HepG2 (cell line): Measurements from ENCODE around the gene MYO3B. TPM values are rescaled to one million over a fixed set of nuclear protein-coding genes. Genes with fewer than 3 reads are reported as not detected.

Experiments
- CCDC6 ChIP-seq: sonication (generic); formaldehyde crosslinking; IDR thresholded peaks from 2 replicates; pipeline ENCODE4 v1.8.1; 2022; ENCODE audit warnings: mild to moderate bottlenecking, missing genetic modification reagents, moderate library complexity
- ELF3 ChIP-seq: IDR thresholded peaks from 2 replicates; pipeline ENCODE4 v1.6.1; 2016; ENCODE audit warnings: missing genetic modification reagents, missing compliant biosample characterization
- IKZF4 ChIP-seq: sonication (generic); formaldehyde crosslinking; IDR thresholded peaks from 2 replicates; pipeline ENCODE4 v1.5.1; 2020; ENCODE audit warnings: borderline replicate concordance, mild to moderate bottlenecking, low read depth, missing genetic modification reagents; ENCODE audit errors: not compliant biosample characterization
- IRF2 ChIP-seq: IDR thresholded peaks from 2 replicates; pipeline ENCODE4 v1.6.1; 2018; ENCODE audit warnings: missing genetic modification reagents, missing compliant biosample characterization
- JUND ChIP-seq: sonication (generic); formaldehyde crosslinking; IDR thresholded peaks from 2 replicates; pipeline ENCODE4 v1.8.0; 2022; ENCODE audit warnings: mild to moderate bottlenecking, missing genetic modification reagents
- KAT8 ChIP-seq: IDR thresholded peaks from 2 replicates; pipeline ENCODE4 v1.6.1; 2016; ENCODE audit warnings: missing genetic modification reagents, missing compliant biosample characterization
- KLF15 ChIP-seq: sonication (generic); formaldehyde crosslinking; IDR thresholded peaks from 2 replicates; pipeline ENCODE4 v1.8.1; 2023; ENCODE audit warnings: borderline replicate concordance, mild to moderate bottlenecking, inconsistent platforms, missing genetic modification reagents, mixed read lengths
- MAFK ChIP-seq, 2 experiments: IDR thresholded peaks in 1 of 2; conservative IDR thresholded peaks in 1 of 2; 2 replicates each; pipeline ENCODE4 v1.6.1; 2011; ENCODE audit warnings: improper control_type of control experiment in 2 of 2, low read length in 2 of 2
- MAX ChIP-seq: IDR thresholded peaks from 2 replicates; pipeline ENCODE4 v1.6.1; 2012; ENCODE audit warnings: inconsistent platforms
- NFE2 ChIP-seq: sonication (generic); formaldehyde crosslinking; IDR thresholded peaks from 2 replicates; pipeline ENCODE4 v1.4.0; 2020; ENCODE audit warnings: missing genetic modification reagents
- NKX3-1 ChIP-seq: sonication (generic); formaldehyde crosslinking; IDR thresholded peaks from 2 replicates; pipeline ENCODE4 v1.5.0; 2020; ENCODE audit warnings: missing genetic modification reagents
- PHF21A ChIP-seq: sonication (generic); formaldehyde crosslinking; IDR thresholded peaks from 2 replicates; pipeline ENCODE4 v1.5.0; 2020; ENCODE audit warnings: mild to moderate bottlenecking, missing genetic modification reagents
- SOX6 ChIP-seq, 2 experiments: fragments of 450-650 bp in 1 of 2; sonication (generic) in 1 of 2; formaldehyde crosslinking in 1 of 2; IDR thresholded peaks; 2 replicates each; pipeline versions ENCODE4 v1.4.0 to v1.6.1; 2017 to 2020; ENCODE audit warnings: antibody characterized with exemption in 1 of 2, mild to moderate bottlenecking in 1 of 2, missing genetic modification reagents in 1 of 2
- TFAP4 ChIP-seq: sonication (generic); IDR thresholded peaks from 2 replicates; pipeline ENCODE4 v1.6.1; 2016; ENCODE audit warnings: low read depth, borderline replicate concordance
- THAP11 ChIP-seq: IDR thresholded peaks from 2 replicates; pipeline ENCODE4 v1.6.1; 2016; ENCODE audit warnings: missing biosample characterization, missing genetic modification reagents
- U2AF1 ChIP-seq: fragments of 200-400 bp; formaldehyde crosslinking; optimal IDR thresholded peaks from 2 replicates; pipeline ENCODE3; 2017; ENCODE audit warnings: mild to moderate bottlenecking, low read depth, low read length
- ZBTB21 ChIP-seq: sonication (generic); formaldehyde crosslinking; IDR thresholded peaks from 2 replicates; pipeline ENCODE4 v1.4.0; 2020; ENCODE audit warnings: missing genetic modification reagents
- ZNF207 ChIP-seq: fragments of 450-650 bp; IDR thresholded peaks from 2 replicates; pipeline ENCODE4 v1.6.1; 2016; ENCODE audit warnings: antibody characterized with exemption, borderline replicate concordance
- ZNF414 ChIP-seq: sonication (generic); formaldehyde crosslinking; IDR thresholded peaks from 2 replicates; pipeline ENCODE4 v1.5.0; 2020; ENCODE audit warnings: missing genetic modification reagents
- ZNF468 ChIP-seq: sonication (generic); formaldehyde crosslinking; IDR thresholded peaks from 2 replicates; pipeline ENCODE4 v1.8.0; 2022; ENCODE audit warnings: mild to moderate bottlenecking, moderate library complexity, missing genetic modification reagents
- ZNF580 ChIP-seq: IDR thresholded peaks from 2 replicates; pipeline ENCODE4 v1.6.1; 2016; ENCODE audit warnings: low read depth, borderline replicate concordance
- ZNF850 ChIP-seq: sonication (generic); formaldehyde crosslinking; conservative IDR thresholded peaks from 2 replicates; pipeline ENCODE4 v1.9.0; 2021; ENCODE audit warnings: mild to moderate bottlenecking, missing genetic modification reagents
- polyA plus RNA-seq, 8 experiments: library from polyadenylated mRNA; depleted of rRNA in 3 of 8; stranded (reverse) in 7 of 8; unstranded in 1 of 8; fragments of >200 nt; fragmentation: Illumina TruSeq in 4 of 8; extraction: Trizol in 4 of 8; gene quantifications; 2 replicates each; pipeline versions ENCODE4 v1.2.1 to v1.2.3, GENCODE V29; 2011 to 2016; ENCODE audit warnings: low read depth in 4 of 8, missing spikeins in 1 of 8, mixed read lengths in 1 of 8; ENCODE audit not compliant: insufficient read depth in 1 of 8
- total RNA-seq, 5 experiments: library from RNA; depleted of rRNA; stranded (reverse); fragments of >200 nt; fragmentation: Illumina TruSeq; extraction: Trizol; gene quantifications; 2 replicates each; pipeline ENCODE4 v1.2.3, GENCODE V29; 2016; ENCODE audit warnings: low read depth in 1 of 5
- TF ChIP-seq, protein P1 (sequence below): sonication (generic); formaldehyde crosslinking; IDR thresholded peaks from 2 replicates; pipeline ENCODE4 v1.5.1; 2020; ENCODE audit warnings: mild to moderate bottlenecking, moderate library complexity, missing genetic modification reagents
- TF ChIP-seq, protein P2 (sequence below): sonication (generic); formaldehyde crosslinking; conservative IDR thresholded peaks from 2 replicates; pipeline ENCODE4 v1.5.0; 2020; ENCODE audit warnings: missing genetic modification reagents
- TF ChIP-seq, protein P3 (sequence below): IDR thresholded peaks from 2 replicates; pipeline ENCODE4 v1.6.1; 2018; ENCODE audit warnings: missing genetic modification reagents

Gene MYO3B
- total and polyA plus RNA-seq, 2 of the 13 experiments (the other 11 are each of a cell fraction or from before 2014, with no cell fraction given) = 0.01 TPM; not detected in 1

- TF ChIP-seq ZBTB21 (CRISPR knock-in tag) (no peak), SOX6 (IDR thresholded peaks at IDR 0.05) (no peak), SOX6 (CRISPR knock-in tag; IDR thresholded peaks at IDR 0.05) (peak; percentile 78), ZNF414 (CRISPR knock-in tag) (0 out of 2 replicates have a peak, but pooled peaks have one; percentile 40), KLF15 (CRISPR knock-in tag) (no peak), IKZF4 (CRISPR knock-in tag) (no peak), ZNF207 (no peak), MAX (peak; percentile 75), IRF2 (CRISPR knock-in tag) (peak; percentile 67; the same call in 1 of the 2 replicates), ZNF468 (no peak), ELF3 (CRISPR knock-in tag) (peak; percentile 80), U2AF1 (peak; percentile 70), ZNF850 (CRISPR knock-in tag) (no peak), JUND (no peak), ZNF580 (CRISPR knock-in tag) (0 out of 2 replicates have a peak, but pooled peaks have one; percentile 58), PHF21A (CRISPR knock-in tag) (peak; percentile 89), KAT8 (peak; percentile 67), CCDC6 (CRISPR knock-in tag) (no peak), NKX3-1 (CRISPR knock-in tag) (peak; percentile 62; the same call in 1 of the 2 replicates), MAFK (conservative IDR thresholded peaks at IDR 0.05 in 1 of 2, IDR thresholded peaks at IDR 0.05 in 1 of 2; ENCODE audit: low read length in 2 of 2) (peak; percentile 29 to 46; a peak in 2 of 4 replicates), TFAP4 (peak; percentile 73; the same call in 1 of the 2 replicates), THAP11 (CRISPR knock-in tag) (peak; percentile 60), NFE2 (CRISPR knock-in tag) (no peak)
- TF ChIP-seq, protein P1, sequence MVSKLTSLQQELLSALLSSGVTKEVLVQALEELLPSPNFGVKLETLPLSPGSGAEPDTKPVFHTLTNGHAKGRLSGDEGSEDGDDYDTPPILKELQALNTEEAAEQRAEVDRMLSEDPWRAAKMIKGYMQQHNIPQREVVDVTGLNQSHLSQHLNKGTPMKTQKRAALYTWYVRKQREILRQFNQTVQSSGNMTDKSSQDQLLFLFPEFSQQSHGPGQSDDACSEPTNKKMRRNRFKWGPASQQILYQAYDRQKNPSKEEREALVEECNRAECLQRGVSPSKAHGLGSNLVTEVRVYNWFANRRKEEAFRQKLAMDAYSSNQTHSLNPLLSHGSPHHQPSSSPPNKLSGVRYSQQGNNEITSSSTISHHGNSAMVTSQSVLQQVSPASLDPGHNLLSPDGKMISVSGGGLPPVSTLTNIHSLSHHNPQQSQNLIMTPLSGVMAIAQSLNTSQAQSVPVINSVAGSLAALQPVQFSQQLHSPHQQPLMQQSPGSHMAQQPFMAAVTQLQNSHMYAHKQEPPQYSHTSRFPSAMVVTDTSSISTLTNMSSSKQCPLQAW (CRISPR knock-in tag) = peak; percentile 75; the same call in 1 of the 2 replicates
- TF ChIP-seq, protein P2, sequence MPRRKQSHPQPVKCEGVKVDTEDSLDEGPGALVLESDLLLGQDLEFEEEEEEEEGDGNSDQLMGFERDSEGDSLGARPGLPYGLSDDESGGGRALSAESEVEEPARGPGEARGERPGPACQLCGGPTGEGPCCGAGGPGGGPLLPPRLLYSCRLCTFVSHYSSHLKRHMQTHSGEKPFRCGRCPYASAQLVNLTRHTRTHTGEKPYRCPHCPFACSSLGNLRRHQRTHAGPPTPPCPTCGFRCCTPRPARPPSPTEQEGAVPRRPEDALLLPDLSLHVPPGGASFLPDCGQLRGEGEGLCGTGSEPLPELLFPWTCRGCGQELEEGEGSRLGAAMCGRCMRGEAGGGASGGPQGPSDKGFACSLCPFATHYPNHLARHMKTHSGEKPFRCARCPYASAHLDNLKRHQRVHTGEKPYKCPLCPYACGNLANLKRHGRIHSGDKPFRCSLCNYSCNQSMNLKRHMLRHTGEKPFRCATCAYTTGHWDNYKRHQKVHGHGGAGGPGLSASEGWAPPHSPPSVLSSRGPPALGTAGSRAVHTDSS = no peak
- TF ChIP-seq, protein P3, sequence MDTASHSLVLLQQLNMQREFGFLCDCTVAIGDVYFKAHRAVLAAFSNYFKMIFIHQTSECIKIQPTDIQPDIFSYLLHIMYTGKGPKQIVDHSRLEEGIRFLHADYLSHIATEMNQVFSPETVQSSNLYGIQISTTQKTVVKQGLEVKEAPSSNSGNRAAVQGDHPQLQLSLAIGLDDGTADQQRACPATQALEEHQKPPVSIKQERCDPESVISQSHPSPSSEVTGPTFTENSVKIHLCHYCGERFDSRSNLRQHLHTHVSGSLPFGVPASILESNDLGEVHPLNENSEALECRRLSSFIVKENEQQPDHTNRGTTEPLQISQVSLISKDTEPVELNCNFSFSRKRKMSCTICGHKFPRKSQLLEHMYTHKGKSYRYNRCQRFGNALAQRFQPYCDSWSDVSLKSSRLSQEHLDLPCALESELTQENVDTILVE (CRISPR knock-in tag) = no peak
Observed at GRCh38 chr2:170530284-170530745, 352.4 kb downstream of the MYO3B start (continued).
